Sigmoid colon (tissue), 7 donors: Measurements from ENCODE around the gene PPP1R12A. TPM values are rescaled to one million over a fixed set of nuclear protein-coding genes. Genes with fewer than 3 reads are reported as not detected.

Source experiments
- DNase-seq: peaks from one replicate; pipeline ENCODE4 v3.0.0-alpha.2; 2019
- H3K27ac ChIP-seq, 4 donors: fragments of 200-600 bp; sonication (generic); one replicate each; pipeline ENCODE4 v1.5.1; 2016 to 2019; ENCODE audit warnings: mild to moderate bottlenecking in 1 of 4
- H3K27me3 ChIP-seq, 3 donors: fragments of 200-600 bp; sonication (generic); one replicate each; pipeline ENCODE4 v1.5.1; 2019; ENCODE audit warnings: mild to moderate bottlenecking in 1 of 3
- H3K36me3 ChIP-seq, 4 donors: fragments of 200-600 bp; sonication (generic); one replicate each; pipeline ENCODE4 v1.5.1; 2016 to 2019
- H3K4me1 ChIP-seq, 4 donors: fragments of 200-600 bp; sonication (generic); one replicate each; pipeline ENCODE4 v1.5.1; 2017 to 2019
- H3K4me3 ChIP-seq, 4 donors: fragments of 200-600 bp; sonication (generic); one replicate each; pipeline ENCODE4 v1.5.1; 2017 to 2019; ENCODE audit warnings: mild to moderate bottlenecking in 2 of 4, moderate library complexity in 1 of 4
- H3K9me3 ChIP-seq, 4 donors: fragments of 200-600 bp in 3 of 4; sonication (generic) in 3 of 4; one replicate each; pipeline versions ENCODE4 v1.5.1 to v1.6.1; 2013 to 2019
- CTCF ChIP-seq, 4 experiments: fragments of 450-650 bp in 3 of 4; fragments of 200-600 bp in 1 of 4; IDR thresholded peaks; one replicate each; pipeline ENCODE4 v1.5.1; 2016 to 2019; ENCODE audit warnings: antibody characterized with exemption in 4 of 4, mild to moderate bottlenecking in 3 of 4, moderate library complexity in 2 of 4
- EP300 ChIP-seq, 4 donors: sonication (generic); formaldehyde crosslinking; IDR thresholded peaks; one replicate each; pipeline ENCODE4 v1.6.1; 2017; ENCODE audit warnings: antibody characterized with exemption in 4 of 4
- POLR2A ChIP-seq, 2 donors: fragments of 450-650 bp; IDR thresholded peaks; one replicate each; pipeline ENCODE4 v1.6.1; 2016; ENCODE audit warnings: antibody characterized with exemption in 2 of 2, mild to moderate bottlenecking in 2 of 2, moderate library complexity in 2 of 2
- POLR2AphosphoS5 ChIP-seq, 4 donors: sonication (generic); formaldehyde crosslinking; IDR thresholded peaks; one replicate each; pipeline ENCODE4 v1.6.1; 2017; ENCODE audit warnings: antibody characterized with exemption in 4 of 4
- WGBS, 2 donors: extraction: QIAGEN DNeasy Blood & Tissue Kit; methylation state at CpG; one replicate each; pipeline ENCODE4 v1.1.7; 2013; 5-methylcytosine and 5-hydroxymethylcytosine counted together
- intact Hi-C: fragments of 100-400 bp; cut with DNase I; formaldehyde crosslinking; loops from one replicate; pipeline ENCODE4 v1.15.1; 2023
- polyA plus RNA-seq, 3 donors: library from polyadenylated mRNA; stranded (reverse); fragments of 200-250 nt; gene quantifications; one replicate each; pipeline ENCODE4 v1.2.3, GENCODE V29; 2013
- total RNA-seq, 4 donors: library from RNA; depleted of rRNA; stranded (reverse); fragments of >200 nt; gene quantifications; one replicate each; pipeline ENCODE4 v1.1.0, GENCODE V29; 2016
- donor health status: healthy with polysubstance abuse.
- donor health status: Bipolar disorder and iron deficiency.
- donor health status: healthy.

Gene PPP1R12A
- total and polyA plus RNA-seq, 7 donors, result 11.4 to 528 (median 326) TPM

- no peak for TF ChIP-seq CTCF (IDR thresholded peaks at IDR 0.05)
- TF ChIP-seq POLR2AphosphoS5 (IDR thresholded peaks at IDR 0.05), result no peak
- no peak for TF ChIP-seq POLR2A (IDR thresholded peaks at IDR 0.05)
- no peak for TF ChIP-seq EP300 (IDR thresholded peaks at IDR 0.05)
- Histone ChIP-seq H3K27ac (no peak overlapping the region), H3K4me1 (peaks cover 0 to 80% (median 28%) of the 10 kb centered on the region in 4 donors), H3K27me3 (no peaks in the 10 kb centered on the region), H3K9me3 (no peaks in the 10 kb centered on the region), H3K36me3 (peaks cover 0 to 23% (median 0%) of the 10 kb centered on the region in 4 donors), H3K4me3 (no peak overlapping the region)
- DNase-seq, result no peak
- intact Hi-C loops, result no loop called here
- WGBS, 2 donors, result 59 to 89% methylated on average over 2 of the region's 2 CpGs
Measured at GRCh38 chr12:79830440-79830839, 104.5 kb downstream of the PPP1R12A start.

GRCh38 chr12:79828924-79829323 is 106.0 kb downstream of the PPP1R12A start:
- WGBS, 2 donors, result 91 to 93% methylated on average over 2 of the region's 2 CpGs
- no peaks in the 10 kb centered on the region for H3K9me3 ChIP-seq
- no peak for DNase-seq
- peaks cover 0 to 23% (median 0%) of the 10 kb centered on the region in 4 donors for H3K36me3 ChIP-seq
- intact Hi-C loops, result loop anchor here (10.0 kb wide), 1 partner anchor 106 kb away; the partner anchor contains the start of gene PPP1R12A
- H3K27ac ChIP-seq, result no peak overlapping the region
- TF ChIP-seq POLR2A (IDR thresholded peaks at IDR 0.05), result no peak
- TF ChIP-seq POLR2AphosphoS5 (IDR thresholded peaks at IDR 0.05), result no peak
- no peak for TF ChIP-seq EP300 (IDR thresholded peaks at IDR 0.05)
- no peak for TF ChIP-seq CTCF (IDR thresholded peaks at IDR 0.05)
- peaks cover 0 to 80% (median 31%) of the 10 kb centered on the region in 4 donors for H3K4me1 ChIP-seq
- no peak overlapping the region for H3K4me3 ChIP-seq
- H3K27me3 ChIP-seq, result no peaks in the 10 kb centered on the region

GRCh38 chr12:79827484-79827883 is 107.4 kb downstream of the PPP1R12A start:
- intact Hi-C loops, result loop anchor here (10.0 kb wide), 1 partner anchor 107 kb away; the partner anchor contains the start of gene PPP1R12A
- DNase-seq, result no peak
- Histone ChIP-seq H3K9me3 (no peaks in the 10 kb centered on the region), H3K4me3 (no peak overlapping the region), H3K27me3 (no peaks in the 10 kb centered on the region), H3K4me1 (peaks cover 0 to 82% (median 29%) of the 10 kb centered on the region in 4 donors), H3K27ac (no peak overlapping the region), H3K36me3 (peaks cover 0 to 23% (median 0%) of the 10 kb centered on the region in 4 donors)
- no peak for TF ChIP-seq POLR2AphosphoS5 (IDR thresholded peaks at IDR 0.05)
- no peak for TF ChIP-seq EP300 (IDR thresholded peaks at IDR 0.05)
- no peak for TF ChIP-seq POLR2A (IDR thresholded peaks at IDR 0.05)
- TF ChIP-seq CTCF (IDR thresholded peaks at IDR 0.05), result no peak
- 93% methylated on average over 3 of the region's 3 CpGs for WGBS, 2 donors

GRCh38 chr12:79826267-79827128 is 108.4 kb downstream of the PPP1R12A start:
- H3K27ac ChIP-seq, result no peak overlapping the region
- no peak for DNase-seq
- peaks cover 0 to 21% (median 0%) of the 10 kb centered on the region in 4 donors for H3K36me3 ChIP-seq
- WGBS, 2 donors, result 93% methylated on average over 6 of the region's 6 CpGs
- H3K9me3 ChIP-seq, result no peaks in the 10 kb centered on the region
- no peaks in the 10 kb centered on the region for H3K27me3 ChIP-seq
- H3K4me1 ChIP-seq, result peaks cover 0 to 72% (median 26%) of the 10 kb centered on the region in 4 donors
- H3K4me3 ChIP-seq, result no peak overlapping the region
- intact Hi-C loops, result loop anchor here (10.0 kb wide), 1 partner anchor 108 kb away; the partner anchor contains the start of gene PPP1R12A
- TF ChIP-seq CTCF (IDR thresholded peaks at IDR 0.05), result no peak
- TF ChIP-seq POLR2AphosphoS5 (IDR thresholded peaks at IDR 0.05), result peak in 1 of 4 donors; percentile 20
